HG03196 (cell line): ENCODE data around the gene TIGD2.

Experiments
- ATAC-seq: cut with Tn5 transposase; IDR thresholded peaks from one replicate; pipeline ENCODE4 v1.9.1; 2021; ENCODE audit not compliant: unreplicated experiment

Gene TIGD2

DNA sequence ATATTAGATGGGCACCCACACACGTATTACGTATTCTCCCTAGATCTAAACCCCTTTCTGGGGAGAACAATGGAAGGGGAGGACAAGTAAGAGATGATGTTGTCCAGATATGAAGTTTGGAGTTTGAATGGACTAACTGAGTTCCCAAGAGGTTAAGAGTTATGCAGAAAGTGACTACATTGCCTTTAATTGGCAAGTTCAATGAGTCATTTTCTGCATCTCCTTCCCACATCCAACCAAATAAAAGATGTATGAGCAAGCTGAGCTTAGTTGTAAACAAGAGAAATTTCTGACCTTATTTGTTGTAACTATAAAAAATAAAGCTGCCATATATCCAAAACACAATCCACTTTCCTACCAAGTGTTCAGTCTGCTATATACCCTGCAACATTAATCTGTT is 50.5 kb downstream of the TIGD2 start:
- ATAC-seq = no peak

DNA sequence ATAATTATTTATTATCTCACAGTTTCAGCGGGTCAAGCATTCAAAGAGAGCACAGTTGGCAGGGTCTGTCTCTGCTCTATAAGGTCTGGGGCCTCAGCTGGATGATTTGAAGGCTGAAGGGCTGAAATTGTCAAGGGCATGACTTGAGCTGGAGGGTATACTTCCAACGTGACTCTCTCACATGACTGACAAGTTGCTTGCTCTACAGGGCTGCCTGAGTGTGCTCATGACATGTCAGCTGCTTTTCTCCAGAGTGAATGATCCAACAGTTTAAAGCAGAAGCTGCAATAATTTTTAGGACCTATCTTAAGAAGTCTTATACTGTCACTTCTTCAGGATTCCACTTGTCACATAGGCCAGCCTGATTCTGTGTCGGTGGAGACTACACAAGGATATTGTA is 51.2 kb downstream of the TIGD2 start:
- ATAC-seq = no peak

DNA sequence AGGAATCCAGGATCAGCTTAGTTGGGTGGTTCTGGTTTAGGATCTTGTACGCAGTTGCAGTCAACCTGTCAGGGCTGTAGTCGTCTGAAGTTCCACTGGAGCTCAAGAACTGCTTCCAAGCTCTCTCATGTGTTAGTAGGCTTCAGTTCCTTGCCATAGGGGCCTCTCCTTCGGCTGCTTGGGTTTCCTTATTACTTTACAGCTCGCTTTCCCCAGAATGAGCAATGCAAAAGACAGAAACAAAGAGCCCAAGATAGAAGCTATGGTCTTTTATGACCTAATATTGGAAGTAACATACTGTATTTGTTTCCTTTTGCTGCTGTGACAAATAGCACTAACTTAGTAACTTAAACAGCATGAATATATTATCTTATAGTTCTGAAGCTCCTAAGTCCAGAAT is 51.7 kb downstream of the TIGD2 start:
- ATAC-seq = no peak

GRCh38 chr4:89164400-89164799 is 53.1 kb downstream of the TIGD2 start:
- no peak for ATAC-seq
